ENCODE measurements around the gene MAN2C1. TPM values are rescaled to one million over a fixed set of nuclear protein-coding genes. Genes with fewer than 3 reads are reported as not detected.

MAN2C1 gene
- total and polyA plus RNA-seq, 9 of the 15 experiments (the other 6 are each of a cell fraction or from before 2014, with no cell fraction given): 2.0 to 141 (median 39.9) TPM

DNA sequence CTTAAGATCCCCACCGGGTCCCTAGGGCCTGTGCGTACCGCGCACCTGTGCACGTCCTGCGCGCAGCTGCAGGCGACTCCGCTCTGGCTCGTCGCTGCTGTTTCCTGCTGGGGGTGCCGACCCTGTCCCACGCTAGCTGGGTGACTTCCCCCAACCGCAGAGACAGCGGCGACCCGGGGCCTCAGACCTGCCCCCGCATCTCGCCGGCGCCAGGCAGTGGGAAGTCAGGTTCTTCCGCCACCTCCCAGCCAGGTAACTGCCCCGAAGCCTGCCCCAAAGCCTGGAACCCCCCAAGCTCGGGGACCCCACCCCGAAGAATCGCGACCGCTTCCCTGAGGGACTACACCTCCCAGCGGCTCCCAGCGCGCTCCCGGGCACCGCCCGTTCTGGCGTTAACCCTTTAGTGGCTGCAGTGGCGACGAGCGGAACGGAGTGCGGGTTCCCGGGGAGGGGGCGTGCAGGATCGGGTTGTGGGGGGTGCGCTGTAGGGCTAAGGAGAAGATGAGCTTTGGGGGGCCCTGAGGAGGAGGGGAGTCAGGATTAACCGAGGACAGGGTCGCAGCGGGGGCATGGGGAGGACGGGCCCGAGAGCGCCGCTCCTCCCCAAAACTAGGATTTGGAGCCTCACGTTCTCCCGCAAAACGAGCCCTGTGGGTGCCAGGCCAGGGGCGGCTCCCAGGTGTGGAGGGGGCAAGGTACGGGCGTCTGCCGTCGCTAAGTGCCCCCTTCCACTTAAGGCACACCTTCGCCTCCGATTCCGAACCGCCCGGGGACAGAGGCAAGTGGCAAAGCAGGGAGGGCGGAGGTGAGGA, 21.0 kb downstream of the MAN2C1 start (continued):
- TF ChIP-seq JUNB (CRISPR knock-in tag; conservative IDR thresholded peaks at IDR 0.05) (no peak), CTBP1 (IDR thresholded peaks at IDR 0.05; ENCODE audit: borderline replicate concordance) (peak; percentile 45; the same call in 1 of the 2 replicates), CHAMP1 (IDR thresholded peaks at IDR 0.05) (no peak), HDAC2 (IDR thresholded peaks at IDR 0.05) (0 out of 2 replicates have a peak, but pooled peaks have one; percentile 49), ZNF24 (IDR thresholded peaks at IDR 0.05) (no peak), TOE1 (IDR thresholded peaks at IDR 0.05; ENCODE audit: borderline replicate concordance) (peak; percentile 79; the same call in 1 of the 2 replicates), TOE1 (CRISPR knock-in tag; IDR thresholded peaks at IDR 0.05; ENCODE audit: borderline replicate concordance, low read depth) (0 out of 2 replicates have a peak, but pooled peaks have one; percentile 32), TRIM25 (IDR thresholded peaks at IDR 0.05; ENCODE audit: borderline replicate concordance) (peak; percentile 27; the same call in 1 of the 2 replicates), ELF4 (CRISPR knock-in tag; IDR thresholded peaks at IDR 0.05) (no peak), POLR2B (IDR thresholded peaks at IDR 0.05; ENCODE audit: low read depth, partially characterized antibody) (peak; percentile 23)
- TF ChIP-seq, protein P1, sequence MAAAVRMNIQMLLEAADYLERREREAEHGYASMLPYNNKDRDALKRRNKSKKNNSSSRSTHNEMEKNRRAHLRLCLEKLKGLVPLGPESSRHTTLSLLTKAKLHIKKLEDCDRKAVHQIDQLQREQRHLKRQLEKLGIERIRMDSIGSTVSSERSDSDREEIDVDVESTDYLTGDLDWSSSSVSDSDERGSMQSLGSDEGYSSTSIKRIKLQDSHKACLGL (CRISPR knock-in tag; IDR thresholded peaks at IDR 0.05; ENCODE audit: borderline replicate concordance, poor library complexity, severe bottlenecking): no peak
- TF ChIP-seq, protein P2, sequence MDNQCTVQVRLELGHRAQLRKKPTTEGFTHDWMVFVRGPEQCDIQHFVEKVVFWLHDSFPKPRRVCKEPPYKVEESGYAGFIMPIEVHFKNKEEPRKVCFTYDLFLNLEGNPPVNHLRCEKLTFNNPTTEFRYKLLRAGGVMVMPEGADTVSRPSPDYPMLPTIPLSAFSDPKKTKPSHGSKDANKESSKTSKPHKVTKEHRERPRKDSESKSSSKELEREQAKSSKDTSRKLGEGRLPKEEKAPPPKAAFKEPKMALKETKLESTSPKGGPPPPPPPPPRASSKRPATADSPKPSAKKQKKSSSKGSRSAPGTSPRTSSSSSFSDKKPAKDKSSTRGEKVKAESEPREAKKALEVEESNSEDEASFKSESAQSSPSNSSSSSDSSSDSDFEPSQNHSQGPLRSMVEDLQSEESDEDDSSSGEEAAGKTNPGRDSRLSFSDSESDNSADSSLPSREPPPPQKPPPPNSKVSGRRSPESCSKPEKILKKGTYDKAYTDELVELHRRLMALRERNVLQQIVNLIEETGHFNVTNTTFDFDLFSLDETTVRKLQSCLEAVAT (IDR thresholded peaks at IDR 0.05): peak in 1 of 2 experiments; percentile 37; a peak in 1 of 4 replicates
- TF ChIP-seq, protein P3, sequence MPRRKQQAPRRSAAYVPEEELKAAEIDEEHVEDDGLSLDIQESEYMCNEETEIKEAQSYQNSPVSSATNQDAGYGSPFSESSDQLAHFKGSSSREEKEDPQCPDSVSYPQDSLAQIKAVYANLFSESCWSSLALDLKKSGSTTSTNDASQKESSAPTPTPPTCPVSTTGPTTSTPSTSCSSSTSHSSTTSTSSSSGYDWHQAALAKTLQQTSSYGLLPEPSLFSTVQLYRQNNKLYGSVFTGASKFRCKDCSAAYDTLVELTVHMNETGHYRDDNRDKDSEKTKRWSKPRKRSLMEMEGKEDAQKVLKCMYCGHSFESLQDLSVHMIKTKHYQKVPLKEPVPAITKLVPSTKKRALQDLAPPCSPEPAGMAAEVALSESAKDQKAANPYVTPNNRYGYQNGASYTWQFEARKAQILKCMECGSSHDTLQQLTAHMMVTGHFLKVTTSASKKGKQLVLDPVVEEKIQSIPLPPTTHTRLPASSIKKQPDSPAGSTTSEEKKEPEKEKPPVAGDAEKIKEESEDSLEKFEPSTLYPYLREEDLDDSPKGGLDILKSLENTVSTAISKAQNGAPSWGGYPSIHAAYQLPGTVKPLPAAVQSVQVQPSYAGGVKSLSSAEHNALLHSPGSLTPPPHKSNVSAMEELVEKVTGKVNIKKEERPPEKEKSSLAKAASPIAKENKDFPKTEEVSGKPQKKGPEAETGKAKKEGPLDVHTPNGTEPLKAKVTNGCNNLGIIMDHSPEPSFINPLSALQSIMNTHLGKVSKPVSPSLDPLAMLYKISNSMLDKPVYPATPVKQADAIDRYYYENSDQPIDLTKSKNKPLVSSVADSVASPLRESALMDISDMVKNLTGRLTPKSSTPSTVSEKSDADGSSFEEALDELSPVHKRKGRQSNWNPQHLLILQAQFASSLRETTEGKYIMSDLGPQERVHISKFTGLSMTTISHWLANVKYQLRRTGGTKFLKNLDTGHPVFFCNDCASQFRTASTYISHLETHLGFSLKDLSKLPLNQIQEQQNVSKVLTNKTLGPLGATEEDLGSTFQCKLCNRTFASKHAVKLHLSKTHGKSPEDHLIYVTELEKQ (CRISPR knock-in tag; IDR thresholded peaks at IDR 0.05): no peak
- TF ChIP-seq, protein P4, sequence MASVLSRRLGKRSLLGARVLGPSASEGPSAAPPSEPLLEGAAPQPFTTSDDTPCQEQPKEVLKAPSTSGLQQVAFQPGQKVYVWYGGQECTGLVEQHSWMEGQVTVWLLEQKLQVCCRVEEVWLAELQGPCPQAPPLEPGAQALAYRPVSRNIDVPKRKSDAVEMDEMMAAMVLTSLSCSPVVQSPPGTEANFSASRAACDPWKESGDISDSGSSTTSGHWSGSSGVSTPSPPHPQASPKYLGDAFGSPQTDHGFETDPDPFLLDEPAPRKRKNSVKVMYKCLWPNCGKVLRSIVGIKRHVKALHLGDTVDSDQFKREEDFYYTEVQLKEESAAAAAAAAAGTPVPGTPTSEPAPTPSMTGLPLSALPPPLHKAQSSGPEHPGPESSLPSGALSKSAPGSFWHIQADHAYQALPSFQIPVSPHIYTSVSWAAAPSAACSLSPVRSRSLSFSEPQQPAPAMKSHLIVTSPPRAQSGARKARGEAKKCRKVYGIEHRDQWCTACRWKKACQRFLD (CRISPR knock-in tag; IDR thresholded peaks at IDR 0.05): no peak
